H4 (cell line): Measurements from ENCODE around the gene ZNF236. TPM values are rescaled to one million over a fixed set of nuclear protein-coding genes. Genes with fewer than 3 reads are reported as not detected.

Experiments used
- DNase-seq: peaks from one replicate; pipeline ENCODE4 v3.0.0-alpha.2; 2015; ENCODE audit warnings: low spot score
- total RNA-seq: library from RNA; depleted of rRNA; stranded (reverse); fragments of >200 nt; shearing (Covaris generic); gene quantifications from 2 replicates; pipeline ENCODE4 v1.2.3, GENCODE V29; 2014

The ZNF236 gene
- total RNA-seq, 1 experiment from 2014 or later, result 4.9 TPM

DNA sequence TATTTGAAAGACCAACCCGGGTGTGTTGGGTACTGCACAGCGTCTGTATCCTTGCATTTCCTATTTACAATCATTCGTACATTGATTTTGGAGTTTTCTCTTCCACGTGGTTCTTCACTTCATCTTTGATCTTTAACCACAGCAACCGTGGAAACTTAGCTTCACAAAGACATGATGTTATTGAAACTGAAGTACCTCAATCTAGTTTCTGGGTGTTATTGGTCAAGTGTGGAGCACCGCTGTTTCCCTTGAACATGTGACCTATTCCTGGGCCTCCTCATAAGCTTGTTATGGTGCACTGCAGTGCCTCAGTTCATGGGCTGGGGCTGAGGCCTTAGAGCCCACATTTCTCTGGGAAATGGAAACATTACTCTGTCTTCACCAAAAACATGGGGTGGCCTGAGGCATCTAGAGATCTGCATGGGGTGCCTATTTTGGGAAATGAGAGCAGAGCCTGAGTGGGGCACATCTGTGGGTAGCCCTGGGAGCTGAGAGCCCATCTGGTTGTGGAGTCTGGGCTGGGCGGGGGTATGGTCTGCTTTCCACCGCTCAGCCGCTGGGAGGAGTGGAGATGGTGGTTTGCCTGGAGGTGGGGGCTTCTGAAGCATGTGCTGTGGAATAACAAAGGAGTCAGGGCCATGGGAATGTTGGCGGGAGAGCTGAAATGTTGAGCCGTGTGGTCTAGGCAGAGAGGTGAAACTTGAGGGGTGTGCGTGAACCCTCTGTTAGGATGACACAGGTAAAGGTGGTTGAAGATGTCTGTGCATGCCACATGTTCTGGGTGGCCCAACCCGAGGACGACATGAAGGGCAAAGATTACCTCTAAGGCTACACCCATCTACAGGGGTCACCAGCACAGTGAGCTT is 37.4 kb downstream of the ZNF236 start:
- DNase-seq, result no peak

DNA sequence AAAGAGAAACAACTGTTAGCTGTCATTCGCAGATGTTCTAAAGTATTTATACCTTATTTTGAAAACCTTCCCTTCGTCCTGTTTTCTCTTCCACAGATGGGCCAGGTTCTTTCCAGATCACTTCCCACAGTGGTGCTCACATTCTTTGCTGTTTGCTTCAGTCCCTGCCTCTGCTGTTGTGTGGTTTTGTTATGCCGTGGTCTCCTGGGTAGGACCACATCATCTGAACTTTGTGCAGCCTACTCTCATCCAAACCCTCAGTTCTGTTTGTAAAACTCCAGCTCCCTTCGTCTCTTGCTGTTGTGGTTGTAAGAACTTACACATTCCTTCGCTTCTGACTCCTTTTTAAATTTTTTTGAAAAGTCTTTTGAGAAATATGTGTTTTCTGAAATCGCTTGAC is 38.1 kb downstream of the ZNF236 start:
- no peak for DNase-seq

DNA sequence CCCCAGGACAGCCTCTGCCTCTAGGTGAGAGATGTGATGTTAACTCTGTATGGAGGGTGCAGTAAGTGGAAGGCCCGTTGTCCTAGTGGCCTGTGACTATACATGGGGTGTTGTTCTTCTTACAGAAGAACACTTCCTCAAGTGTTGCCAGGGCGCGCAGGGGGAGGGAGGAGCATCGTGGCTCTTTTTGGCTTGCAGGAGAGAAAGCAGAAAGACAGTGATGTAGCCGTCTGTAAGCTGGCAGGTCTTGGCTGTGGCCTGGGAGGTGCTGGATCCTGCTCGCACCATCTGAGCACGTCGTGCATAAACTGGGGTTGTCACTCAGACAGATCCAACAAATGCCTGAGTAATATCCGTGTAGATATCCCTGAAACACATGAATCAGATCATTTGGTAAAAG is 44.3 kb downstream of the ZNF236 start:
- DNase-seq, result no peak

DNA sequence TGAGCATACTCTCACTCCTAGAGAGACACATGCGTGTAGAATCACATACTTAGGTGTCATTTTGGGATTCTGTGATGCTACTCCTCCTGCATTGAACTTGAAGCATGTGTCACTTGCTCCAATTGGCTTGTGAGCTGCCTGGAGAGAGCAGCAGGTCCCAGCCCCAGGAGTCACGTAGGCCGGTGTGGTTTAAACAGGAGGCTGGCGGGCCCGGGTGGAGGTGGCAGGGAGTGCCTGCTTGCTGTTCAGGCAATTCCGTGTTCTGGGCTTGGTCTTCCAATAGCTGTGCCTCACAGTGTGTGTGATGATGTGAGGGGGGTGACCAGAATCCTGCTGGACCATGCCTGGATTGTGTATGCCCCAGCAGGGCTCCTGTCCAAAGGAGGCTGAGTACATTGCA is 51.0 kb downstream of the ZNF236 start:
- DNase-seq, result no peak

DNA sequence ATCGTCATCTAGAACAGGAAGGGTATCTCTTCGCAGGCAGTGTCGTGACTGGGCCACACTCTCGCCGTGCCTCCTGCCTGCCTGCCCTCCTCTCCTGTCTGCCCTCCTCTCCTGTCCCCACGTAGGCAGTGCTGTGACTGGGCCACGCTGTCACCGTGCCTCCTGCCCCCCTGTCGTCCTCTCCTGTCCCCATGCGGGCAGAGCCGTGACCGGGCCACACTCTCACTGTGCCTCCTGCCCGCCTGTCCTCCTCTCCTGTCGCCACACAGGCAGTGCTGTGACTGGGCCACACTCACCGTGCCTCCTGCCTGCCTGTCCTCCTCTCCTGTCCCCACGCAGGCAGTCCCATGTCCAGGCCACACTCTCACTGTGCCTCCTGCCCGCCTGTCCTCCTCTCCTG is 51.4 kb downstream of the ZNF236 start:
- no peak for DNase-seq

DNA sequence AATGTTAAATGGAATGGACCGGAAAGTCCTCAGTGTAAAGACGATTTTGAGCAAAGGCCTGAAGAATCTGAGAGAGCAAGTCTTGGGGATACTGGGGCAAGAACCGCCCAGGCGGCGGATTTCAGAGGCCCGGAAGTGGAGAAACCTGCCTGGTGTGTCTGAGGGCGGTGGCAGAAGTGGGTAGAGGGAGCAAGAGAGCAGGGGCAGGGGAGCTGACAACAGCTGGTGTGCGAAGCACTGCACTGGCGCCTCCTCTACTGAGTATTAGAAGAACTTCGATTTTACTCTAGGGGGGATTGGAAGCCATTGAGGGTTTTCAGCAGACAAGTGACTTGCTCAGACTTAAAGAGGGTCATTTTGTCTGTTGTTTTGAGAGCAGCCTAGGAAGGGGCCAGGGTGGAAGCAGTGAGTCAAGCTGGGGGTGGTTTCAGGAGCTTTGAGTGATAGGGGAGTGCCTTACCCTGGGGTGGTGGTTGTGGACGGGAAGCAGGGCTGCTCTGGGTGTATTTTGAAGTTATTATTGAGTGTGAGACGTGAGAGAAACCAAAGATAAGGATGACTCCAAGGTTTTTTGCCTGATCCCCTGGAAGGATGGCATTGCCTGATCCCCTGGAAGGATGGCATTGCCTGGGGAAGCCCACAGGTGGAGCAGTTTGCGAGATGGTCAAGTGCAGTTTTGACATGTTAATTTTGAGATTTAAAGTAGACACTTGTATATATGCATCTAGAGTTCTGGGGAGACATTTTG is 52.5 kb downstream of the ZNF236 start:
- no peak for DNase-seq

DNA sequence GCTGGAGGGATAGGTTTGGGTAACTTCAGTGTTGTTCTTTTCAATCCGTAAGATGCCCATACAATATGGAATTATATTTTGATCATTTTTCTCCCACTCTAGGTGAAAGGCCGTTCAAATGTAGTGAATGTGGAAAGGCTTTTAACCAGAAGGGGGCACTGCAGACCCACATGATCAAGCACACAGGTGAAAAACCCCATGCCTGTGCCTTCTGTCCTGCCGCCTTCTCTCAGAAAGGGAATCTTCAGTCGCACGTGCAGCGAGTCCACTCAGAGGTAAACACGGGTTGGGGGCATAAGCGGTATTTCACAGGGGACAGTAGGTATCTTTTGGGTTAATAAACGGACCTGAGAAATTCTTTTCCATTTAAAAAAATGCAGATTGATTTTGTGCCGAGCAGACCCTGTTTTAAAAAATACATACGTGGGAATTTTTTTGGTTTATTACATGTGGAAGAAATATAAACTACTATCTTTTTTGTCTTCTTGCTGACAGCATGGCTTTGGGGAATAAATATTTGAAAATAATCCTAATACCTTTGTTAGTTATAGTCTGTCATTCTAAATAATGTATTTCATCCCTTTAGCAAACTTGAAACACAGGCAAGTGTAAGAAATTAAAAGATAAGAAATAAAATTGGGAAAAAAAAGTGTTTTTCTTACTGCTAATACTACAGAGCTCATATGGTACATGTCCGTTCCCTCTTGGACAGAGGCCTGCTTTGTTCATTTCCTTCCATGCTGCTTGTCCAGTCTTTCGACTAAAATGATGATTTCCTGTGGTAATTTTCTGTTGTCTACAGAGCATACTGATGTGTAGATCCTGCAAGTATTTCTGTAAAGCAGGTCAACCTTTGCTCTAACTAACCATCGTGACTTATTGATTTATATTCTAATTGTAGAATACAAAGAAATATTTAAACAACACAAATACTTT is 53.3 kb downstream of the ZNF236 start:
- DNase-seq, result peak; percentile 40

DNA sequence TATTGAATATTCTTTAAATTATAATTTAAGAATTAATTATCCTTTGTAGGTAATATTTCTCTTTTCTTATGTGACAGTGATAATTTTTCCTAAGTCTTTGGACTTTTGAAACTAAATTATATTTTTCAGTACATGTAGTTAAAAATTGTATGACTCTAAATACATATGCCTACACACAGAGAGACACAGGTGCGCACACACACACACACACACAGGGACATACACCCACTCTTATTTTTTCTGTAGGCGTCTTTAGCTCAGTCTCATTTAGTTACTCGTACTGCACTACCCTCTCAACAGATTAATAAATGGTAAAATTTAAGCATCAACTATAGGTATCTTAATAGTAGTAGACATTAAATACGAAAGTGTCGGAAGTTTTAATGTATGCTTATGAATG is 56.1 kb downstream of the ZNF236 start:
- no peak for DNase-seq

DNA sequence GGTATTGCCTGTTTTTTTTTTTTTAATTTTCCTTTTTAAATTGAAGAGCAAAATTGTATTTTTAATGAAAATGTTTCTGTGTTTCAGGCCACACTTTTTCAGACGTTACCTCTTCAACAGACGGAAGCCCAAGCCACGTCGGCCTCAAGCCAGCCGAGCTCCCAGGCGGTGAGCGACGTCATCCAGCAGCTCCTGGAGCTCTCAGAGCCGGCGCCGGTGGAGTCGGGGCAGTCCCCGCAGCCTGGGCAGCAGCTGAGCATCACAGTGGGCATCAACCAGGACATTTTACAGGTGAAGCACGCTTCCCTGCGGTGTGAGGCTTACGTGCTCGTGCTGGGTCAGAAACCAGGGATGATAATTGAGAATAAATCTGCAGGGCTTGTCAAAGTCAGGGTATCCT is 57.7 kb downstream of the ZNF236 start:
- no peak for DNase-seq

DNA sequence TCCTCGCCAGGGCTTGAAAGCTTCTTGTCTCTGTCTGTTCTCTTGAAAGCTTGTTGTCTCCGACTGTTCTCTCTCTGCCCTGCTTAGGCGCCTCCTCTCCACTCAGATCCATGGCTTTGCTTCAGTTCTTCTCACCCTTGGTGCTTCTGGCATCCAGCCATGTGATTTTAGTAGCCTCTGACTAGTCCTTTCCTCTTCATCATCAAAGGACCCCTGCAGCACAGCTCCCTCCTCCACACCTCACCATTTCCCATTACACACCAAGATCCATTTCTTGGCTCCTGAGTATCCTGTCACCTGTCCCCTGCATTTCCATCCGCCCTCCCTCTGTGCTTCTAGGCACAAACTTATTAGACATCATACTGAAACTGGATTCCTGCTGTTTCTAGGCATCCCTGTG is 59.4 kb downstream of the ZNF236 start:
- no peak for DNase-seq

DNA sequence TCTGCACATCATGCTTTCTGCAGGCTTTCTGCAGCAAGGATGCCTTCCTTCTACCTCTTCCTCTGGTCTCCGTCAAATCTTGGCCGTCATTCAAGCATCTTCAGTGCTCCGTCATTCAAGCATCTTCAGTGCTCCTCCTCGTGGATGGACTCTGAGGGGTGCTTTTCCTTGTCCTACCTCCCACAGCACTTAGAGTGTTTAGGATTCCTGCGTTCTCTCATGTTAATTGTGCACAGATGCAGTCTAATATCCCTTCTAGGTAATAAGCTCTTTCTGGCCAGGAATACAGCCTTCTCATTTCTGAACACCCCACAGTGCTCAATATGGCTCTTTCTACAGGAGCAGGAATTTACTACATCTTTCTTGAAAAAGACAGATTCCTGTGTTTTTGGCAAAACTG is 59.8 kb downstream of the ZNF236 start:
- no peak for DNase-seq

DNA sequence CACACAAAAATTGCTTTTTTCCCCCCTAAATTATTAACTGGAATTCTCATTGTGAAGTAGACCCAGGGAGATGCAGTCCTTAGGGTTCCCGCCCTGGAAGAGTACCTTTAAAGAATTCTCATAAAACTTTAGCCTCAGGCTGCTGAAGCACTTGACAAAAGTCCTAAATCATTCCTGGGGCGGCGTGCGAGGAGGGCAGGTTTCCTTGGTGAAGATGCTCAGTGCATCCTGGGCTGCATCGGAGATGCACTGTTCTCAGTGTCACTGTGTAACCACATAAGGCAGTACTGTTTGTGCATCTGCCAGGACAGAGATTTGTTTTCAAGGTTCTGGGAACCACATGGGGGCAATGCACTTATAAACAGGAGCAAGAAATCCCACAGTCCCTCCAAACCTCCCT is 62.6 kb downstream of the ZNF236 start:
- no peak for DNase-seq

DNA sequence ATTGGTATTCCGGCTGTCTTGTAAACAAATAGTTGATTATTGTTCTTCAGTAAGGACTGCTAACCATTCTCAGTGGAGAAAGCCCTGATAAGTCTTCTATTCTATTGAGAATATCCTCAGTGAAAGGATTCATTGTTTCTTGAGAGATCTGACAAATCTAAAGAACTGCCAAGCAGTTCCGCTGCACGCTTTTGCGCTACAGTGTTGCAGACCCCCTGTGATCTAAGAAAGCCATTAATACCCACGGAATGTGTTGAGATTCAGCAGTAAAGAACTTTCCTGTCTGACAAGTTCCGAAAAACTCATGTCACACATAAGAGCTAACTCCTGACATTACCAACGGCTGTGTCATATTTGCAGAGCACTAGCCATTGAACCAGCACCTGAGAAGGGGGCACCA is 63.8 kb downstream of the ZNF236 start:
- DNase-seq, result no peak

DNA sequence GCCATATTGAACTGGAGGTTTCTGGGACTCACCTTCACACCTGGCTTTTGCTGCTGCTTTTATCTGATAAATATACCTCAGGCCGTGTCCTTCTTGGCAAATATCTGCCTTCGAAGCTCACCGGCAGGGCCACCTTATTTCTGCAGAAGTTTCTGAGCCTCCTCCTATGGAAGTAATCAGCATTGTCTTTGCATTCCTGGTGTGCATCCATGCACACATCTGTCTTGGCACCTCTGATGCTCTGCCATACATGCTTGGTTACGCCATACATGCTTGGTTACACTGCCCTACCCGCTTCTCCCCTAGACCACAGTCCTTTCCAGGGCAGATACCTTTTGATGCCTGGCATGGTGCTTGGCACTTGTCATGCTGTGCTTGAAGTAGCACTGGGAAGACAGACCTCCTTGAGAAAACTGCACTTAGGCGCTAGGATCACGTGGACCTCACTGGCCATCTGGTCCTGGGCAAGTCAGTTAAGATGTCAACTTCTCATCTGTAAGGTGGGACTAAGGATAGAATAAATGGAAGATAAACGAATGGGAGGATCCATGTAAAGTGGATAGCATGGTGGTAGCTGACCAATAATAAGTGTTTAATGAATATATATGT is 66.8 kb downstream of the ZNF236 start:
- no peak for DNase-seq

DNA sequence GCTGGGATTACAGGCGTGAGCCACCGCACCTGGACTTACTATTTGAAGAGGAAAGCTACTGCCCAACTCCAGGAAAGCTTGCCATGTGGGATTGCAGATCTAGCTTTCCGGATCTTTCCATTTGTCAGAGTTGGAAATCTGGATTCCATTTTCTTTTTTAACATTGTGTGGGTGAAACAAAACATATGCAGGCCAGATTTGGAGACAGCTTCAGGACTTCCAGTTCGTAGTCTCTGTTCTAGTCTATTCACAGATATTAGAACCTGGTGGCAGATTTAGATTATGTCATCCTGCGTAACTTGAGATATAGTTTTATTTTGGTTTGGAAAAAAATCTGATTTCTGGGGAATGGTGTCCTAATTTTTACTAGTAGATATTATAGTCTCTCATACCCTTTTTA is 70.5 kb downstream of the ZNF236 start:
- no peak for DNase-seq

DNA sequence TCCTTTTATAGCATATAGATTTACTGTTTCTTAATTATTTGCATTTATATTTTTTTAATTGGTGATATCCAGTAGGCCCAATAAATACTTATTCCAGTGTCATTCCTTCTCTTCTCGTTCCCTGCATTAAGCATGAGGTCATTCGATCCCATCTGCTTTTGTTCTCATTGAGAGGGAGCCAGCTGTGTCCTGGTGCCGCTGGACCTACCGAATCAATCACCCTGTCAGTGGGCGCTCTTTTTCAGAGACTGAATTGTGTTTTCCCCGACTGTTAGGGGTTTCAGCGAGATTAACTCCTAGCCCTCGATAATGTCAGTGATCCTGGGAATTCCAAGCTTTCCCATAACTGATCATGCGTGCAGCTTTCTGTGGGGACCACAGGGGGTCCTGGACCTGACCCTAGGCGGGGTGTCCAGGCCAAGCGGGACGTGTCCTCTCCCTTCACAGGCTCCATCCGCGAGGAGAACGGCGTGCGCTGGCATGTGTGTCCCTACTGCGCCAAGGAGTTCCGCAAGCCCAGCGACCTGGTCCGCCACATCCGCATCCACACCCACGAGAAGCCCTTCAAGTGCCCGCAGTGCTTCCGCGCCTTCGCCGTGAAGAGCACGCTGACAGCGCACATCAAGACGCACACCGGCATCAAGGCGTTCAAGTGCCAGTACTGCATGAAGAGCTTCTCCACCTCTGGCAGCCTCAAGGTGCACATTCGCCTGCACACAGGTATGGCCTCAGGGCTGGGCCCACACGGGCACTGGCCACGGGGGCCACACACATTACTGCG is 72.4 kb downstream of the ZNF236 start:
- no peak for DNase-seq

DNA sequence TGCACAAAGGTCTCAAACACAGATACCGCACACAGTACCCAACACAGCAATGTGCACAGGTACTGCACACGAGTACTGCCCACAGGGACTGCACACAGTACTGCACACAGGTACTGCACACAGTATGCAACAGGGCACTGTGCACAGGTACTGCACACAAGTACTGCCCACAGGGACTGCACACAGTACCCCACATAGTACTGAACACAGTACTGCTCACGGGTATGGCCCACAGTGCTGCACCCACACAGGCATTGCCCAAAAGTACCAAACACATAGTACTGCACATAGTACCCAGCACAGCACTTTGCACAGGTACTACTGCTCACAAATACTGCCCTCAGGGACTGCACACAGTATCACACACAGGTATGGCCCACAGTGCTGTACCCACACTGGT is 73.1 kb downstream of the ZNF236 start:
- no peak for DNase-seq

DNA sequence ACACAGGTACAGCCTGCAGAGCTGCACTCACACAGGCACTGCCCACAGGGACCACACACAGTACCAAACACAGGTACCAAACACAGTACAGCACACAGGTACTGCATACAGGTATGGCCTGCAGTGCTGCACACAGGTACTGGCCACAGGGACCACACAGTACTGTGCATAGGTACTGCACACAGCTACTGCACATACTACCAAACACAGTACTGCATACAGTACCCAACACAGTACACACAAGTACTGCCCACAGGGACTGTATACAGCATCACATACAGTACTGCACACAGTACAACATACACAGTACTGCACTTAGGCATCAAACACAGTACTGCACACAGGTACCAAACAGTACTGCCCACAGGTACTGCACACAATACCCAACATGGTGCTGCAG is 74.3 kb downstream of the ZNF236 start:
- no peak for DNase-seq

DNA sequence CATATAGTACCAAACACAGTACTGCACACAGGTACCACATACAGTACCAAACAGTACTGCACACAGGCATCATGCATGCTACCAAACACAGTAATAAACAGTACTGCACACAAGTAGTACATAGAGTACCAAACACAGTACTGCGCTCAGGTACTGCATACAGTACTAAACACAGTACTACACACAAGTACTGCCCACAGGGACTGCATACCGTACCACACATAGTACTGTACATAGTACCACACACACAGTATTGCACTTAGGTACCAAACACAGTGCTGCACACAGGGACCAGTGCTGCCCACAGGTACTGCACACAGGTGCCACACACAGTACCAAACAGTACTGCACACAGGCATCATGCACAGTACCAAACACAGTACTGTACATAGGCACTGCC is 74.9 kb downstream of the ZNF236 start:
- no peak for DNase-seq

DNA sequence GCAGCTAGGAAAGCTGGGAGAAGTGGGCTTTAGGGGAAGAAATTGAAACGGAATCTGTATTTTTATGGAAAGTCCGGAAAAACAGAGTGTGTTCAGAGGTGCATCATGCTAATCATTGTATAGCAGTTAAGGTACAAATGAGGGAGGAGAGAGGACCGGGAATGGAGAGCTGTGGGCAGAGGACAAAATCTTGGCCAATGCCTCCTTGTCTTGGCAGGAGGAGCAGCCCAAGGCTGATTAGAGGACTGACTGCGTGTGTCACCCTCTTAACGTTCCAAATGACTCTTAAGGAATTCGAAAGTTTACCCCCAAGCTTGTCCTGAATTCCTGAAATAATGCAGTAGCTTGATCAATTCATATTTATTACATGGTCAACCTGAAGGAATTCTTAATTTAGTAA is 81.0 kb downstream of the ZNF236 start:
- DNase-seq, result no peak

DNA sequence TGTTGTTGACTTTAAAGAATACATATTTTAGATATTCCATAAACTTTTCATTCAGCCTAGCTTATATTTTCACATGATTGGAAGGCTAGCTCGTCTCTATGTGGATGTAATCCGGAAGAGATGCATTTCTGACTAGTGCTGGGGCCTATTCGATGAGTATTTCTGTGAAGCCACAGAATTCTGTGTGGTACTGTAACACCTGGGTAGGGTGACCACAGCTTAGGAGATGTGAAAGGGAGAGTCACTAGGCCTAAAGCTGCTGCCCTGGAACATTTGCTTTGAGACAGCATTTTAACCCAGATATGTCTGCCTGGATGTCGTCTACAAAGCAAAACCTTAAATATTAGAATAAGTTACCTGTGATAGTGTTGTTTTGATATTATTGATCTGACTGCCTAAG is 83.5 kb downstream of the ZNF236 start:
- no peak for DNase-seq
